AG09319 (cell line): ENCODE results near the gene SHB.

Experiments
- DNase-seq: peaks from one replicate; pipeline ENCODE4 v3.0.0-alpha.2; 2010; ENCODE audit warnings: low read depth; ENCODE audit errors: extremely low read depth
- TF ChIP-seq, protein P1 (sequence below): IDR thresholded peaks from 2 replicates; pipeline ENCODE4 v1.5.1; 2011; ENCODE audit warnings: low read depth, mild to moderate bottlenecking, inconsistent platforms, low read length, moderate library complexity

Gene SHB

DNA sequence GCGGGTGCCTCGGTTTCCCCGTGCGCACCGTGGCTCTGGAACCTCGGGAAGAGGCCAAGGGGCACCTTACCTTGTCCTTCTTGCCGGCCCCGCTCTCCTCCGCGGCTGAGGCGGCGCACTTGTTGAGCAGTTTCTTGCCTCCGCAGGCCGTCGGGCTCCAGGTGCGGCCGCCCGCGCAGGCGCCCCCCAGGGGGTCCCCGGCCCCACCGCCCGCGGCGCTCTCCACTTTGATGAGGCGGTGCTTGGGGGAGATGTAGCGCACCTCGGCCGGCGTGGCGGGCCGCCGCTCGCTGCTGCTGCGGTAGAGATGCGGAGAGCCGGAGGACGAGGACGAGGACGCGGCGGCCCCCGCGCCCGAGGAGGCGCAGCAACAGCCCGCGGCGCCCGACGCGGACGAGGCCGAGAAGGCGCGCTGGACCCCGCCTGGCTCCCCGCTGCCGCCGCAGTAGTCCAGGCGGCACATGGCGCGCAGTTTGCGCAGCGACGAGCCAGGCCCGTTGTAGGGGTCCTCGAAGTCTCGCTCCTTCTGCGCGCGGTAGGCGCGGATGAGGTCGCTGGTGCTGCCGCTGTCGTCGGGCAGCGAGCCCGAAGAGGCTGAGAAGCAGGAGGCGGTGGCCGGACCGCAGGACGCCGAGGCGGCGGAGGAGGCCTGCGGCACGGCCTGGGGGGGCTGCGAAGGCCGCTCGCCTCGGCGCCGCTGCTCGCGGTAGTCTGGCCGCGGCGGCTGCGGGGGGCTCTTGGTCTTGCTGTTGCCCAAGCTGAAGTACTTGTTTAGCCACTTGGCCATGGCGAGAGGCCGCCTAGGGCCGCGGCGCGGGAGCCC is 957 bp downstream of the SHB start:
- DNase-seq = no peak
- TF ChIP-seq, protein P1, sequence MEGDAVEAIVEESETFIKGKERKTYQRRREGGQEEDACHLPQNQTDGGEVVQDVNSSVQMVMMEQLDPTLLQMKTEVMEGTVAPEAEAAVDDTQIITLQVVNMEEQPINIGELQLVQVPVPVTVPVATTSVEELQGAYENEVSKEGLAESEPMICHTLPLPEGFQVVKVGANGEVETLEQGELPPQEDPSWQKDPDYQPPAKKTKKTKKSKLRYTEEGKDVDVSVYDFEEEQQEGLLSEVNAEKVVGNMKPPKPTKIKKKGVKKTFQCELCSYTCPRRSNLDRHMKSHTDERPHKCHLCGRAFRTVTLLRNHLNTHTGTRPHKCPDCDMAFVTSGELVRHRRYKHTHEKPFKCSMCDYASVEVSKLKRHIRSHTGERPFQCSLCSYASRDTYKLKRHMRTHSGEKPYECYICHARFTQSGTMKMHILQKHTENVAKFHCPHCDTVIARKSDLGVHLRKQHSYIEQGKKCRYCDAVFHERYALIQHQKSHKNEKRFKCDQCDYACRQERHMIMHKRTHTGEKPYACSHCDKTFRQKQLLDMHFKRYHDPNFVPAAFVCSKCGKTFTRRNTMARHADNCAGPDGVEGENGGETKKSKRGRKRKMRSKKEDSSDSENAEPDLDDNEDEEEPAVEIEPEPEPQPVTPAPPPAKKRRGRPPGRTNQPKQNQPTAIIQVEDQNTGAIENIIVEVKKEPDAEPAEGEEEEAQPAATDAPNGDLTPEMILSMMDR = no peak

DNA sequence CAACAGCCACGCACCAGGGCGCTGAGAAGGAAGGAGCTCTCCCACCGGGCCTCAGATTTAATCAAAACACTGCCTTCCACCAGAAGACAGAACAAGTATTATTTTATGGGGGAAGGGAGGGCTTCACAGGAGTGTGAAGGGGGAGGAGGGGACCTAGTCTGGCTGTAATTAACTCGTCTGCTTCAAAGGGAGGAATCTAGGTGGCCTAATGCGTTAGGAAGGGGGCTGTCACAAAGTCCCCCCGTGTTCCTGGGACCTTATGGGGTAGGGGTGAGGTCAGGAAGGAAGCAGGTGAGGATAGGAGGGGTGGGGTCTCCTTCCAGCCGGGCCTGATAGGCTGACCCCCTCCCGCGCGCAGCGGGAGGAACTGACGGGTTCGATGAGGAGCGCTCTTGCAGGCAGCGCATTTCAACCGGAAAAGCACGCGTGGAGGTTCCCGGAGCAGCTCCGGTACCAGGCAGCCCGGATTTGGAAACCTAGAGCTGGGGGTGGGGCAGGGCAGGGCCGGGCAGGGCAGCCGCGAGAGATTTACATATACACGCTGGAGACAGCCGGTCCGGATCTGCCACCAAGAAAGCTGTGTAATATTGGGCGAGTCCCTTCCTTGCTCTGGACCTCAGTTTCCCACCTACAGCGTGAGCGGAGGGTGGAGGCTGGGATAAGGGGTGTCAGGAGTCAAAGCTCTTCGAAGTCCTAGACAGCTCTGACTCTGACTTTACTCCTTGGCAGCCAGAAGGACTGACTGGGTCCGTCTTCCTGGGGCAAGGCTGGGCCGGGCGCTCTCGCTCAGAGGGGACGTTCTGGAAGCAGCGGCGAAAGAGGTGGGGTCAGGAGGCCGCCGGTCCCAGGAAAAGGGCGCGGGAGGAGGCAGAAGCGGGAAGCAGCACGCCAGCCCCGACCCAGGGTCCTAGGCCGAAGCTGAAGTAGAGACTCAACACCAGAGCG is 1.8 kb downstream of the SHB start:
- TF ChIP-seq, protein P1 = no peak
- DNase-seq = no peak

DNA sequence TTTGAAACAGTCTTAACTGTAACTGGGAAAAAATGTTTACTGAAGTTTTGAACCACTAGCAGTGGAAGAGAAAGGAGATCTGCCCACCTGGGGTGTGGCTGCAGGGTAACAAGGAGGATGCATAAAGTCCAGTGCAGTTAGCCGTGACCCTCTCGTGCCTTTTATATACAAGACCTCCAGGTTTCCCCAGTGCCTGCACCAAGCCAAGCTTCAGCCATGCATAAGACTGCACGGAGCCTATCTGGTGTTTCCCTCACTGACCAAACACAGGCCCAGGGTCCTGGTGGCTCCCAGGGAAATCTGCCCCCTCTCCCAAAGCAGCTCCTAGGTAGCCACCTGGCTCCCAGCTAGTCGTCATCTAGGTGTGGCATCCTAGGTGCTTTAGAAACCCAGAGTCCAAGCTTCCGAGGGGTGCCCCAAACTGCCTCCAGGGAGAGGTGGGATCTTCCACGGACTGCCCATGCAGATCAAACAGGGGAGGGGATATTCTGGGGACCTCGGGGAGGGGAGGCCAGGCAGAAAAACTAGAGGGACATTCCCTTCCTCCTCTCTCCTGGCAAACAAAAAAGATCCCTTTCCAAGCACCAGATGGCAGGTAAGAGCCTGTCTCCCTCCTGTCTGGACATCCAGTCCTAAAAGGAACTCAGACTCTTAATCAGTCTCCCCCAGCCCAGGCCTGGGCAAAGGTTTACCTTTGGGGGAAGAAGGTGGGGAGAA is 2.7 kb downstream of the SHB start:
- TF ChIP-seq, protein P1 = no peak; the same call in 1 of the 2 replicates
- DNase-seq = no peak

DNA sequence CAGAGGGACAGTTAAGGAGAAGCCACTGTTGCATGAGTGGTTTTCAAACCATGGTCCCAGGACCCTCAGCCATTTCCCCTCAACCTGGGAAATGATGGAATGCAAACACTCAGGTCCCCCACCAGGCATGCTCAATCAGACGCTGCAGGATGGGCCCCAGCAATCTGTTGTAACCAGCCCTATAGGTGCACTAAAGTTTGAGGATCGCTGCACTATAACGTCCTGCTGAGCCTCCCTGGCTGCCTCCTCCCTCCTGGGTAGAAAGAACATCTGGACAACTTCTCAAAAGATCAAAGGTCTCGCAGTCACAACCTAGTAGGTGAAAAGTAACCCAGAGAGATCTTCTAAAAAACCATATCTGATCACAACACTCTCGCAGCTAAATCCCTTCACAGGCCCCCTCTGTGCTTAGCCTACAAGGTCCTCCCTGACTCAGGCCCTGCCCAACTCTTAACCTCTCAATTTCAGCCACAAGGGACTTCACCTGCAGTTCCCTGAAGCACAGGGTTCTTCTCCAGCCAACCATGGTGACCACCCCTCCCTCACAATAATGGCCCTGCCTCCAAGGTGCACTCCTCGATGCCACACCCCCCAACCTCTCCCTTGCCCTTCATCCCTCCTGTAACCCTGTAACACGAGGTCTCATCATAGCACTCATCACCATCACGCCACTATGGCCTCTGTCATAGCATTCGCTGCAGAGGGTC is 3.5 kb downstream of the SHB start:
- DNase-seq = no peak
- TF ChIP-seq, protein P1 = no peak

DNA sequence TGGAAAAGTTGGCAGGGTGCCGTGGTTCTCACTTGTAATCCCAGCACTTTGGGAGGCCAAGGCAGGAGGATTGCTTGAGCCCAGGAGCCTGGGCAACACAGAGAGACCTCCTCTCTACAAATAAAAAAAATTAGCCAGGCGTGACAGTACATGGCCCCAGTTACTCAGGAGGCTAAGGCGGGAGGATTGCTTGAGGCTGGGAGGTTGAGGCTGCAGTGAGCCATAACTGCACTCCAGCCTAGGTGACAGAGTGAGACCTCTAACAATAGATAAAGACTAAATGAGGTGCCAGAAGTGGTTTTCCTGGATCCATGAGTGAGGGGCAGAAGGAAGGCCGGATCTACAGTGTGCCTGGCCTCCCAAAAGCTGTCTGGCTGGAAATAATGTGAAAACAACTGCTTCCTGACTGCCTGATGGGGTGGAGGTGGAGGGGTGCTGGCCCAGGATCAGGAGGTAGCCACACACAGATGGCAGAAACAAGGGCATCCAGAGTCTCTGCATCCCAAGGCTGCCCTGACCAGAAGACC is 4.1 kb downstream of the SHB start:
- TF ChIP-seq, protein P1 = no peak
- DNase-seq = no peak

DNA sequence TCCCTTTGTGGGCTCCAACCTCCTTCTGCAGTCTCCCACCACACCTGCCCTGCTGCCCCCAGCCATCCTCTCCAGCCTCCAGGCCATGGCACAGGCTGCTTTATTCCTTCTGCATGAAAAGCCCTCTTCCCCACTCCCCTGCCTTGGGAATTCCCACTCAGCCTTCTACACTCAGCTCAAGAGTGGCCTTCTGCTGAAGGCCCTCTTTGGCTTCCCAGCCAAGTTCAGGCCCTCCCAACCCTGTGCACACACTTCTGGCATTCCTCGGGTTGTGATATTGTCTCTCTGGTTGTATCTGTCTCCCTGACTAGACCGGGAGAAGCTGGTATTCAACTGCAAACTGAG is 5.7 kb downstream of the SHB start:
- TF ChIP-seq, protein P1 = no peak
- DNase-seq = no peak
